ENCODE data around the gene IFI27L1.
A peak's percentile ranks its signal among the peaks of the same experiment; 100 is the strongest.

DNA sequence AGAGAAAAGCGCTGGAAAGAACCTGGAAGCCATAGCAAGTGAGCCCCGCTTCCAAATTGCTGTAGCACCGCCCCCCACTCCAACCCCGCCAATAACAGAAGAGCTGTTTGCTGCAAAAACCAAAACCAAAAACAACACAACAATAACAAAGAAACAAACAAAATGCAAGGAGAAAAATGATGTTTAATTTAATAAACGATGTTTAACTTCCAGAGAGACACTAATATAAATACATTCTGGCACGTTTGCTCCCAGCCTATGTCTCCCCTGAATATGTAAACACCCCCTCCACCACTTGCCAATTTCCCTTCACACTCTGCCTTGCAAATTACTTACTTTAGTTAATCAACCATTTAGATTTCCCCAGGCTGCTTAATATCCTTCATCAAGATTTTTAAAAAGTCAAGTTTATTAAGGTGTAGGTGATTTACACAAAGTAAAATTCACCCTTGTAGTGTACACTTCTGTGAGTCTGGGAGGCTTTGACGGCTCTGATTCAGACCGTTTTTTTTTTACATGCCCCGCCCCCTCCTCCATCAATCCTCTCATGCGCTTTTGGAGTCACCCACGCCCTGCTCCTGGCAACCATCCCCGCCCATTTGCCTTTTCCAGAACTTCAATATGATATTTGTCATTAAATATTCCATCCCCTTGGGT is 48.8 kb downstream of the IFI27L1 start:
- TF ChIP-seq, protein P1, sequence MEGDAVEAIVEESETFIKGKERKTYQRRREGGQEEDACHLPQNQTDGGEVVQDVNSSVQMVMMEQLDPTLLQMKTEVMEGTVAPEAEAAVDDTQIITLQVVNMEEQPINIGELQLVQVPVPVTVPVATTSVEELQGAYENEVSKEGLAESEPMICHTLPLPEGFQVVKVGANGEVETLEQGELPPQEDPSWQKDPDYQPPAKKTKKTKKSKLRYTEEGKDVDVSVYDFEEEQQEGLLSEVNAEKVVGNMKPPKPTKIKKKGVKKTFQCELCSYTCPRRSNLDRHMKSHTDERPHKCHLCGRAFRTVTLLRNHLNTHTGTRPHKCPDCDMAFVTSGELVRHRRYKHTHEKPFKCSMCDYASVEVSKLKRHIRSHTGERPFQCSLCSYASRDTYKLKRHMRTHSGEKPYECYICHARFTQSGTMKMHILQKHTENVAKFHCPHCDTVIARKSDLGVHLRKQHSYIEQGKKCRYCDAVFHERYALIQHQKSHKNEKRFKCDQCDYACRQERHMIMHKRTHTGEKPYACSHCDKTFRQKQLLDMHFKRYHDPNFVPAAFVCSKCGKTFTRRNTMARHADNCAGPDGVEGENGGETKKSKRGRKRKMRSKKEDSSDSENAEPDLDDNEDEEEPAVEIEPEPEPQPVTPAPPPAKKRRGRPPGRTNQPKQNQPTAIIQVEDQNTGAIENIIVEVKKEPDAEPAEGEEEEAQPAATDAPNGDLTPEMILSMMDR (conservative IDR thresholded peaks at IDR 0.05) = peak; percentile 10; the same call in 1 of the 2 replicates
- TF ChIP-seq ZFX (IDR thresholded peaks at IDR 0.05) = no peak

All from C4-2B (cell line).